WERI-Rb-1 (cell line): ENCODE data around the gene GPR153.

Experiments
- DNase-seq: peaks from one replicate; pipeline ENCODE4 v3.0.0-alpha.2; 2020
- H3K27ac ChIP-seq: fragments of 250-450 bp; sonication (Bioruptor Pico); 2 replicates; pipeline ENCODE4 v1.5.1; 2020; ENCODE audit warnings: mild to moderate bottlenecking, moderate library complexity
- H3K27me3 ChIP-seq: fragments of 250-450 bp; sonication (Bioruptor Pico); 2 replicates; pipeline ENCODE4 v1.5.1; 2021; ENCODE audit warnings: mild to moderate bottlenecking, low read depth, moderate library complexity; ENCODE audit not compliant: insufficient read depth, severe bottlenecking
- H3K36me3 ChIP-seq: fragments of 250-450 bp; sonication (Bioruptor Pico); 2 replicates; pipeline ENCODE4 v1.5.1; 2020; ENCODE audit warnings: mild to moderate bottlenecking, moderate library complexity
- H3K4me3 ChIP-seq: 2 replicates; pipeline ENCODE4 v1.5.1; 2011; ENCODE audit warnings: low read depth, mild to moderate bottlenecking, control low read depth, low read length
- H3K9me3 ChIP-seq: fragments of 250-450 bp; sonication (Bioruptor Pico); 2 replicates; pipeline ENCODE4 v1.5.1; 2021; ENCODE audit warnings: mild to moderate bottlenecking, moderate library complexity; ENCODE audit not compliant: severe bottlenecking
- CTCF ChIP-seq: IDR thresholded peaks from 2 replicates; pipeline ENCODE4 v1.5.1; 2011; ENCODE audit warnings: low read depth, mild to moderate bottlenecking, control low read depth, inconsistent platforms, low read length

The GPR153 gene

GRCh38 chr1:6260433-6260934, 414 bp downstream of the GPR153 start:
- H3K27ac ChIP-seq = peak overlapping the region; percentile 61
- peaks cover 4% of the 10 kb centered on the region for H3K36me3 ChIP-seq
- no peaks in the 10 kb centered on the region for H3K9me3 ChIP-seq
- H3K27me3 ChIP-seq = no peaks in the 10 kb centered on the region
- no peak for TF ChIP-seq CTCF
- DNase-seq = peak; percentile 45
- peak overlapping the region; percentile 75 for H3K4me3 ChIP-seq

GRCh38 chr1:6259491-6260362, 1.2 kb downstream of the GPR153 start:
- peak; percentile 77 for DNase-seq
- no peak overlapping the region; the same call in 1 of the 2 replicates for H3K27ac ChIP-seq
- TF ChIP-seq CTCF = no peak
- H3K4me3 ChIP-seq = peak overlapping the region; percentile 75
- no peaks in the 10 kb centered on the region for H3K9me3 ChIP-seq
- H3K36me3 ChIP-seq = peaks cover 4% of the 10 kb centered on the region
- no peaks in the 10 kb centered on the region for H3K27me3 ChIP-seq

GRCh38 chr1:6258675-6259074, 2.2 kb downstream of the GPR153 start:
- Histone ChIP-seq H3K4me3 (no peak overlapping the region), H3K27me3 (no peaks in the 10 kb centered on the region), H3K27ac (no peak overlapping the region), H3K9me3 (no peaks in the 10 kb centered on the region), H3K36me3 (no peaks in the 10 kb centered on the region; the same call in 1 of the 2 replicates)
- no peak for DNase-seq
- TF ChIP-seq CTCF = no peak

- no peak for DNase-seq
- Histone ChIP-seq H3K36me3 (no peaks in the 10 kb centered on the region; the same call in 1 of the 2 replicates), H3K27me3 (no peaks in the 10 kb centered on the region), H3K27ac (no peak overlapping the region), H3K4me3 (no peak overlapping the region), H3K9me3 (no peaks in the 10 kb centered on the region)
- no peak for TF ChIP-seq CTCF
These were observed 3.3 kb downstream of the GPR153 start for GRCh38 chr1:6257541-6258069.

- Histone ChIP-seq H3K27me3 (no peaks in the 10 kb centered on the region), H3K27ac (no peak overlapping the region), H3K4me3 (no peak overlapping the region), H3K36me3 (no peaks in the 10 kb centered on the region; the same call in 1 of the 2 replicates), H3K9me3 (no peaks in the 10 kb centered on the region)
- DNase-seq = no peak
- no peak for TF ChIP-seq CTCF
These were observed 4.3 kb downstream of the GPR153 start for GRCh38 chr1:6256645-6257044.
